DOHH2 (cell line): ENCODE results near the gene TTBK2.

Experiments used
- H3F3A ChIP-seq: fragments of 200-600 bp; sonication (generic), shearing (Covaris generic); 2 replicates; pipeline ENCODE4 v1.6.0; 2016; ENCODE audit warnings: antibody characterized with exemption, mild to moderate bottlenecking; ENCODE audit not compliant: control insufficient read depth, insufficient read depth
- H3K27ac ChIP-seq: fragments of 200-600 bp; sonication (generic); 2 replicates; pipeline ENCODE4 v1.5.1; 2014; ENCODE audit warnings: low read depth, mild to moderate bottlenecking, low read length, moderate library complexity
- H3K27me3 ChIP-seq: fragments of 200-600 bp; sonication (generic); 2 replicates; pipeline ENCODE4 v1.6.1; 2014; ENCODE audit warnings: mild to moderate bottlenecking, low read length, mixed read lengths; ENCODE audit not compliant: control insufficient read depth
- H3K36me3 ChIP-seq: fragments of 200-600 bp; sonication (generic); 2 replicates; pipeline ENCODE4 v1.6.1; 2014; ENCODE audit warnings: mild to moderate bottlenecking, low read length, moderate library complexity, mixed read lengths; ENCODE audit not compliant: control insufficient read depth
- H3K4me1 ChIP-seq: fragments of 200-600 bp; sonication (generic); 2 replicates; pipeline ENCODE4 v1.6.1; 2014; ENCODE audit warnings: mild to moderate bottlenecking, low read length, mixed read lengths; ENCODE audit not compliant: control insufficient read depth
- H3K4me2 ChIP-seq: fragments of 200-600 bp; sonication (generic); 2 replicates; pipeline ENCODE4 v1.6.0; 2014; ENCODE audit warnings: mild to moderate bottlenecking, low read length, moderate library complexity
- H3K4me3 ChIP-seq: fragments of 200-600 bp; sonication (generic); 2 replicates; pipeline ENCODE4 v1.5.1; 2014; ENCODE audit warnings: mild to moderate bottlenecking, low read length, mixed read lengths
- H3K79me2 ChIP-seq: fragments of 200-600 bp; sonication (generic); 2 replicates; pipeline ENCODE4 v1.6.1; 2014; ENCODE audit warnings: mild to moderate bottlenecking, low read length, mixed read lengths; ENCODE audit not compliant: control insufficient read depth
- H3K9me2 ChIP-seq: fragments of 200-600 bp; sonication (generic); replicated peaks from 2 replicates; pipeline ENCODE4 v1.6.1; 2014; ENCODE audit warnings: mild to moderate bottlenecking, low read length, mixed read lengths; ENCODE audit not compliant: control insufficient read depth
- H3K9me3 ChIP-seq: fragments of 200-600 bp; sonication (generic); 2 replicates; pipeline ENCODE4 v1.6.1; 2014; ENCODE audit warnings: antibody characterized with exemption, low read length, mixed read lengths; ENCODE audit not compliant: control insufficient read depth, insufficient read depth
- H4K20me1 ChIP-seq: fragments of 200-600 bp; sonication (generic); 2 replicates; pipeline ENCODE4 v1.6.0; 2014; ENCODE audit warnings: low read depth, mild to moderate bottlenecking, antibody characterized with exemption, low read length, moderate library complexity; ENCODE audit not compliant: control insufficient read depth, insufficient read depth
- EZH2phosphoT487 ChIP-seq: fragments of 200-600 bp; sonication (generic); IDR thresholded peaks from 2 replicates; pipeline ENCODE4 v1.6.1; 2017; ENCODE audit warnings: borderline replicate concordance, mild to moderate bottlenecking, antibody characterized with exemption, low read length, moderate library complexity, mixed read lengths
- TF ChIP-seq, protein P1 (sequence below): fragments of 200-600 bp; sonication (generic); IDR thresholded peaks from one replicate; pipeline ENCODE4 v1.5.1; 2014; ENCODE audit warnings: antibody characterized with exemption, mild to moderate bottlenecking, low read depth, low read length; ENCODE audit not compliant: poor library complexity, severe bottlenecking

The TTBK2 gene

DNA sequence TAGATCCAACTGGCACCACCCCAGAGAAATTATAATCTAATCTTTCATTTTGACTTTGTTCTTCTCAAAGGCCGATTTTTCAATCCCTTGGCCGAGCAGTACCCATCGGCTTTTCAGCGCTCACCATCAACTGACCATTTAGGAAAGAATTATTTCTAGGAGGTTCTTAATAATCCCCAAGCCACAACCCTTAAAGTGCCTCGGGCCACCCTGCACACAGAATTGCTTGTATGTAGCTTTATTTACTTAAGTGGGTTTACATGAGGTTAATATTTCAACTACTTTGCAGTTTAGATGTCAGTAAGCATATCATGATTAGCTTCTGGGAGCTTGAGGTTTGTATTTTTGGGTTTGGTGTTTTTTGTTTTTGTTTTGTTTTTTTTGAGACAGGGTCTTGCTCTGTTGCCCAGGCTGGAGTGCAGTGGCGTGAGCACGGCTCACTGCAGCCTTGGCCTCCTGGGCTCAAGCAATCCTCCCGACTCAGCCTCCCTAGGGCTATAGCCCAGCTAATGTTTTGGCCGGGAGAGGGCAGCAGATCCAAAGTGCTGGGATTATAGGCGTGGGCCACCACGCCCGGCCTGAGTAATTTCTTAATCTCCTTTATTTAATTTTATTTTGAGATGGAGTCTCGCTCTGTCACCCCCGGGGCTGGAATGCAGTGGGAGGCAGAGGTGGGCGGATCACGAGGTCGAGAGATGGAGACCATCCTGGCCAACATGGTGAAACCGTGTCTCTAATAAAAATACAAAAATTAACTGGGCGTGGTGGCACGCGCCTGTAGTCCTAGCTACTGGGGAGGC lies 182.8 kb downstream of the TTBK2 start:
- TF ChIP-seq, protein P1, sequence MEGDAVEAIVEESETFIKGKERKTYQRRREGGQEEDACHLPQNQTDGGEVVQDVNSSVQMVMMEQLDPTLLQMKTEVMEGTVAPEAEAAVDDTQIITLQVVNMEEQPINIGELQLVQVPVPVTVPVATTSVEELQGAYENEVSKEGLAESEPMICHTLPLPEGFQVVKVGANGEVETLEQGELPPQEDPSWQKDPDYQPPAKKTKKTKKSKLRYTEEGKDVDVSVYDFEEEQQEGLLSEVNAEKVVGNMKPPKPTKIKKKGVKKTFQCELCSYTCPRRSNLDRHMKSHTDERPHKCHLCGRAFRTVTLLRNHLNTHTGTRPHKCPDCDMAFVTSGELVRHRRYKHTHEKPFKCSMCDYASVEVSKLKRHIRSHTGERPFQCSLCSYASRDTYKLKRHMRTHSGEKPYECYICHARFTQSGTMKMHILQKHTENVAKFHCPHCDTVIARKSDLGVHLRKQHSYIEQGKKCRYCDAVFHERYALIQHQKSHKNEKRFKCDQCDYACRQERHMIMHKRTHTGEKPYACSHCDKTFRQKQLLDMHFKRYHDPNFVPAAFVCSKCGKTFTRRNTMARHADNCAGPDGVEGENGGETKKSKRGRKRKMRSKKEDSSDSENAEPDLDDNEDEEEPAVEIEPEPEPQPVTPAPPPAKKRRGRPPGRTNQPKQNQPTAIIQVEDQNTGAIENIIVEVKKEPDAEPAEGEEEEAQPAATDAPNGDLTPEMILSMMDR = no peak
- no peak for TF ChIP-seq EZH2phosphoT487
- Histone ChIP-seq H3K4me2 (peak overlapping the region; percentile 94), H3K9me3 (no peaks in the 10 kb centered on the region)

GRCh38 chr15:42736793-42737528 lies 183.6 kb downstream of the TTBK2 start, which contains the start of gene CDAN1:
CDAN1 (minus strand) TSS chr15:42737128; CDS start chr15:42737102, 26 bp downstream.
- Histone ChIP-seq H3K27ac (peak within 1 kb of the TSS; percentile 33; the same call in 1 of the 2 replicates), H3K4me2 (peak within 1 kb of the TSS; percentile 94), H3K36me3 (peaks cover 31% of the 10 kb centered on the region), H3K4me1 (peaks cover 15% of the 10 kb centered on the region), H3K9me2 (no peaks in the 10 kb centered on the region), H4K20me1 (no peaks in the 10 kb centered on the region), H3K9me3 (no peaks in the 10 kb centered on the region), H3K4me3 (peak within 1 kb of the TSS; percentile 95), H3K27me3 (no peaks in the 10 kb centered on the region), H3K79me2 (peaks cover 14% of the 10 kb centered on the region), H3F3A (no peaks in the 10 kb centered on the region)
- TF ChIP-seq, protein P1 = no peak
- no peak for TF ChIP-seq EZH2phosphoT487

More for the DNA sequence above, 182.8 kb downstream of the TTBK2 start:
- H3K27me3 ChIP-seq = no peaks in the 10 kb centered on the region
- no peaks in the 10 kb centered on the region for H4K20me1 ChIP-seq
- H3K27ac ChIP-seq = peak overlapping the region; percentile 33; the same call in 1 of the 2 replicates
- peaks cover 15% of the 10 kb centered on the region for H3K4me1 ChIP-seq
- peak overlapping the region; percentile 95 for H3K4me3 ChIP-seq
- H3K79me2 ChIP-seq = peaks cover 14% of the 10 kb centered on the region
- peaks cover 23% of the 10 kb centered on the region for H3K36me3 ChIP-seq
- H3F3A ChIP-seq = no peaks in the 10 kb centered on the region
- no peaks in the 10 kb centered on the region for H3K9me2 ChIP-seq

GRCh38 chr15:42736178-42736792 lies 184.3 kb downstream of the TTBK2 start:
- Histone ChIP-seq H3K9me2 (no peaks in the 10 kb centered on the region), H3K36me3 (peaks cover 38% of the 10 kb centered on the region), H3K27ac (peak overlapping the region; percentile 11; the same call in 1 of the 2 replicates), H3K27me3 (no peaks in the 10 kb centered on the region), H3K4me3 (peak overlapping the region; percentile 95), H3F3A (no peaks in the 10 kb centered on the region), H3K79me2 (peaks cover 14% of the 10 kb centered on the region), H3K9me3 (no peaks in the 10 kb centered on the region), H4K20me1 (no peaks in the 10 kb centered on the region), H3K4me1 (peaks cover 15% of the 10 kb centered on the region), H3K4me2 (peak overlapping the region; percentile 94)
- TF ChIP-seq, protein P1 = no peak
- no peak for TF ChIP-seq EZH2phosphoT487
